ENCODE data around the gene WDR5. TPM values are rescaled to one million over a fixed set of nuclear protein-coding genes. Genes with fewer than 3 reads are reported as not detected.

Gene WDR5
- total and polyA plus RNA-seq, 2 donors (not counting 1 experiment from before 2014, with no cell fraction given) = 15.5 to 26.0 TPM

- no peak overlapping the region for H3K9ac ChIP-seq (ENCODE audit: insufficient read depth, low read length)
- H3K27ac ChIP-seq (ENCODE audit: insufficient read depth, low read length) = no peak overlapping the region
- H3K4me3 ChIP-seq (replicated peaks in 1 of 4; ENCODE audit: control extremely low read depth in 1 of 4, insufficient read depth in 1 of 4, low read depth in 3 of 4, low read length in 4 of 4) = no peak overlapping the region
- TF ChIP-seq EZH2 (IDR thresholded peaks at IDR 0.05; ENCODE audit: low read length, missing control alignments) = no peak
- TF ChIP-seq, protein P1, sequence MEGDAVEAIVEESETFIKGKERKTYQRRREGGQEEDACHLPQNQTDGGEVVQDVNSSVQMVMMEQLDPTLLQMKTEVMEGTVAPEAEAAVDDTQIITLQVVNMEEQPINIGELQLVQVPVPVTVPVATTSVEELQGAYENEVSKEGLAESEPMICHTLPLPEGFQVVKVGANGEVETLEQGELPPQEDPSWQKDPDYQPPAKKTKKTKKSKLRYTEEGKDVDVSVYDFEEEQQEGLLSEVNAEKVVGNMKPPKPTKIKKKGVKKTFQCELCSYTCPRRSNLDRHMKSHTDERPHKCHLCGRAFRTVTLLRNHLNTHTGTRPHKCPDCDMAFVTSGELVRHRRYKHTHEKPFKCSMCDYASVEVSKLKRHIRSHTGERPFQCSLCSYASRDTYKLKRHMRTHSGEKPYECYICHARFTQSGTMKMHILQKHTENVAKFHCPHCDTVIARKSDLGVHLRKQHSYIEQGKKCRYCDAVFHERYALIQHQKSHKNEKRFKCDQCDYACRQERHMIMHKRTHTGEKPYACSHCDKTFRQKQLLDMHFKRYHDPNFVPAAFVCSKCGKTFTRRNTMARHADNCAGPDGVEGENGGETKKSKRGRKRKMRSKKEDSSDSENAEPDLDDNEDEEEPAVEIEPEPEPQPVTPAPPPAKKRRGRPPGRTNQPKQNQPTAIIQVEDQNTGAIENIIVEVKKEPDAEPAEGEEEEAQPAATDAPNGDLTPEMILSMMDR (conservative IDR thresholded peaks at IDR 0.05 in 1 of 2, IDR thresholded peaks at IDR 0.05 in 1 of 2; ENCODE audit: low read depth in 1 of 2, low read length in 2 of 2) = no peak
- DNase-seq (ENCODE audit: low read depth in 2 of 2) = no peak
- no peaks in the 10 kb centered on the region for H4K20me1 ChIP-seq (ENCODE audit: control insufficient read depth, extremely low read depth, insufficient read depth, low read length)
- no peaks in the 10 kb centered on the region for H3K79me2 ChIP-seq (ENCODE audit: control insufficient read depth, insufficient read depth, low read length)
- H2AFZ ChIP-seq (ENCODE audit: low read length) = no peak overlapping the region
- no peaks in the 10 kb centered on the region for H3K36me3 ChIP-seq (ENCODE audit: control insufficient read depth, insufficient read depth, low read length)
- H3K27me3 ChIP-seq (ENCODE audit: control insufficient read depth, insufficient read depth, low read length) = peaks cover 8% of the 10 kb centered on the region
- H3K9me3 ChIP-seq (ENCODE audit: control insufficient read depth, insufficient read depth, low read depth, low read length) = no peaks in the 10 kb centered on the region
- H3K4me2 ChIP-seq (ENCODE audit: extremely low read depth, insufficient read depth, low read length) = no peak overlapping the region
- H3K4me1 ChIP-seq (ENCODE audit: control insufficient read depth, extremely low read depth, insufficient read depth, low read length) = peaks cover 11% of the 10 kb centered on the region
Observed at GRCh38 chr9:134174526-134175290, 38.8 kb downstream of the WDR5 start.

DNA sequence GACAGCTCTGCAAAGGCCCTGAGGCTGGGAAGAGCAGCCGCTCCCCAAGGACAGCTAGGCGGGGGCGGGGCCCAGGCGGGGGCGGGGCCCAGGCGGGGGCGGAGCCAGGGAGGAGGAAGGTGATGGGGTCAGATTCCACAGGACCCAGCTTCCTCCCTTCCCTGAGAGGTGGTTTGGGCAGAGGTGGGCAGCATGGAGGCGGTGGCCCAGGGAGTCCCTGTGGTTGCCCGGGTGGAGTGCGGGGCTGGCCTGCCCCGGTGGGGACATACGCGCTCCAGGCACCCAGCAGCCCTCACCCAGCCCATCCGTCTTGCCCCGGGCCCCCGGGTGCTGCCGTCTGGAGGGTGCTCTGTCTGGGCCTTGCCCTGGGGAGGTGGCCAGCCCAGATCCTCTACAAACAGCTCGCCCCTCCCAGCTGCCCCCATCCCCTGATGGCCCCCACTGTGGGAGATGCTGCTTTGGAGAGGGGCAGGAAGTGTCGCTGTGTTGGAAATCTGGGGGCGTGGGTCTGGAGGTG is 39.5 kb downstream of the WDR5 start:
- Histone ChIP-seq H3K79me2 (ENCODE audit: control insufficient read depth, insufficient read depth, low read length) (no peaks in the 10 kb centered on the region), H4K20me1 (ENCODE audit: control insufficient read depth, extremely low read depth, insufficient read depth, low read length) (no peaks in the 10 kb centered on the region), H3K4me3 (replicated peaks in 1 of 4; ENCODE audit: control extremely low read depth in 1 of 4, insufficient read depth in 1 of 4, low read depth in 3 of 4, low read length in 4 of 4) (no peak overlapping the region), H3K36me3 (ENCODE audit: control insufficient read depth, insufficient read depth, low read length) (no peaks in the 10 kb centered on the region), H3K9me3 (ENCODE audit: control insufficient read depth, insufficient read depth, low read depth, low read length) (no peaks in the 10 kb centered on the region), H2AFZ (ENCODE audit: low read length) (no peak overlapping the region), H3K4me1 (ENCODE audit: control insufficient read depth, extremely low read depth, insufficient read depth, low read length) (peaks cover 11% of the 10 kb centered on the region), H3K9ac (ENCODE audit: insufficient read depth, low read length) (no peak overlapping the region), H3K4me2 (ENCODE audit: extremely low read depth, insufficient read depth, low read length) (no peak overlapping the region), H3K27ac (ENCODE audit: insufficient read depth, low read length) (no peak overlapping the region), H3K27me3 (ENCODE audit: control insufficient read depth, insufficient read depth, low read length) (peaks cover 8% of the 10 kb centered on the region)
- DNase-seq (ENCODE audit: low read depth in 2 of 2) = no peak
- no peak for TF ChIP-seq EZH2 (IDR thresholded peaks at IDR 0.05; ENCODE audit: low read length, missing control alignments)
- TF ChIP-seq, protein P1 (conservative IDR thresholded peaks at IDR 0.05 in 1 of 2, IDR thresholded peaks at IDR 0.05 in 1 of 2; ENCODE audit: low read depth in 1 of 2, low read length in 2 of 2) = no peak

DNA sequence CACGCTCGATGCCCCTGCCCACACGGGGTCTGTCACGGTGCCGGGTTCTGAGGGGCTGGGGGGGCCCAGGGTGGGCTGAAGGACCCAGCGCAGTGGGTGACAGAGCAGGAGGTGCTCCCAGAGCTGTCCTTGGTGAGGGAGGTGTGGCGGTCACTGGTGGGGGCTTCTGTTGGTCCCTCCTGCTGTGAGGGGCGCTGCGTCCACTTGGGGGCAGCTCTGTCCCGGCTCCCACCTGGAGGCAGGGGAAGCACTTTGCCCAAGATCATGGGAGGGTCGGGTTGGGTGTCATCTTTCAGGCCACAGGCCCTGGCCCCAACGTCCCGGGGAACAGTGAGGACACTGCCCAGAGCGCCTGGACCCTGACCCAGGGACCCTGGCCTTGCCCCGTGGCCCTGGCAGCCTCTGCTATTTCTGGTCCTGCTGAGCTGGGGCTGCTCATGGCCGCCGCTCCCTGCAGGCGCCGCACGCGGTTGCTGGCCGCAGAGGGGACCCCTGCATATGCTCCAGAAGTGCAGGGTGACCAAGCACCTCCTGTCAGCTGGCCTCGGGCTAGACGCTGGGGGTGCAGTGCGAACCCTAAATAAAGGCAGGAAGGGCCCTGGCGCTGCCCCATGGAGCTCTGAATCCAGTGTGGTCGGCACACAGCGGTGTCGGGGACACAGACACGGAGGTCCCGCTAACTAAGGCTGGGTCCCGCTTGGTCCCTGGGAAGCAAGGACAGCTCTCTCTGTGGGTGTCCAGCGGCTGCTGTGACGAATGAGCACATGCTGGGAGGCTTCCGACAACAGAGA is 40.1 kb downstream of the WDR5 start:
- H3K27me3 ChIP-seq (ENCODE audit: control insufficient read depth, insufficient read depth, low read length) = peaks cover 8% of the 10 kb centered on the region
- H3K79me2 ChIP-seq (ENCODE audit: control insufficient read depth, insufficient read depth, low read length) = no peaks in the 10 kb centered on the region
- no peak overlapping the region for H3K27ac ChIP-seq (ENCODE audit: insufficient read depth, low read length)
- peaks cover 11% of the 10 kb centered on the region for H3K4me1 ChIP-seq (ENCODE audit: control insufficient read depth, extremely low read depth, insufficient read depth, low read length)
- H3K9ac ChIP-seq (ENCODE audit: insufficient read depth, low read length) = no peak overlapping the region
- H4K20me1 ChIP-seq (ENCODE audit: control insufficient read depth, extremely low read depth, insufficient read depth, low read length) = no peaks in the 10 kb centered on the region
- TF ChIP-seq, protein P1 (conservative IDR thresholded peaks at IDR 0.05 in 1 of 2, IDR thresholded peaks at IDR 0.05 in 1 of 2; ENCODE audit: low read depth in 1 of 2, low read length in 2 of 2) = peak in 1 of 2 donors; percentile 21
- peak; percentile 97 for TF ChIP-seq EZH2 (IDR thresholded peaks at IDR 0.05; ENCODE audit: low read length, missing control alignments)
- no peaks in the 10 kb centered on the region for H3K9me3 ChIP-seq (ENCODE audit: control insufficient read depth, insufficient read depth, low read depth, low read length)
- H3K36me3 ChIP-seq (ENCODE audit: control insufficient read depth, insufficient read depth, low read length) = no peaks in the 10 kb centered on the region
- no peak overlapping the region for H3K4me3 ChIP-seq (replicated peaks in 1 of 4; ENCODE audit: control extremely low read depth in 1 of 4, insufficient read depth in 1 of 4, low read depth in 3 of 4, low read length in 4 of 4)
- DNase-seq (ENCODE audit: low read depth in 2 of 2) = no peak
- no peak overlapping the region for H2AFZ ChIP-seq (ENCODE audit: low read length)
- H3K4me2 ChIP-seq (ENCODE audit: extremely low read depth, insufficient read depth, low read length) = no peak overlapping the region
